H9 (cell line): ENCODE measurements around the gene ANXA2. TPM values are rescaled to one million over a fixed set of nuclear protein-coding genes. Genes with fewer than 3 reads are reported as not detected.

Source experiments
- DNase-seq: peaks from one replicate; pipeline ENCODE4 v3.0.0-alpha.2; 2017
- H2AFZ ChIP-seq: one replicate; pipeline ENCODE4 v1.6.1; 2013; ENCODE audit warnings: mild to moderate bottlenecking, low read length, control low read depth, moderate library complexity
- H2AK5ac ChIP-seq: 2 replicates; pipeline ENCODE4 v1.6.1; 2013; ENCODE audit warnings: low read length, control low read depth, mixed read lengths; ENCODE audit not compliant: insufficient read length
- H2BK120ac ChIP-seq: one replicate; pipeline ENCODE4 v1.6.1; 2013; ENCODE audit warnings: low read depth, mild to moderate bottlenecking, low read length, control low read depth, inconsistent platforms; ENCODE audit not compliant: poor library complexity, severe bottlenecking
- H2BK12ac ChIP-seq: 2 replicates; pipeline ENCODE4 v1.6.1; 2013; ENCODE audit warnings: low read length, control low read depth, mixed read lengths, low read depth; ENCODE audit not compliant: insufficient read length
- H2BK15ac ChIP-seq: 2 replicates; pipeline ENCODE4 v1.6.1; 2013; ENCODE audit warnings: low read depth, low read length, control low read depth
- H2BK20ac ChIP-seq: one replicate; pipeline ENCODE4 v1.6.1; 2013; ENCODE audit warnings: low read depth, mild to moderate bottlenecking, low read length, control low read depth, inconsistent platforms; ENCODE audit not compliant: poor library complexity, severe bottlenecking
- H2BK5ac ChIP-seq: 2 replicates; pipeline ENCODE4 v1.6.1; 2013; ENCODE audit warnings: low read length, control low read depth, mixed read lengths; ENCODE audit not compliant: insufficient read length
- H3K14ac ChIP-seq: 2 replicates; pipeline ENCODE4 v1.6.1; 2013; ENCODE audit warnings: low read length, control low read depth; ENCODE audit not compliant: insufficient read depth
- H3K18ac ChIP-seq: 2 replicates; pipeline ENCODE4 v1.6.1; 2013; ENCODE audit warnings: low read depth, mild to moderate bottlenecking, mixed read lengths, low read length, control low read depth; ENCODE audit not compliant: insufficient read length
- H3K23ac ChIP-seq: 2 replicates; pipeline ENCODE4 v1.6.1; 2013; ENCODE audit warnings: low read length, control low read depth, mixed read lengths, low read depth; ENCODE audit not compliant: insufficient read length
- H3K23me2 ChIP-seq: 2 replicates; pipeline ENCODE4 v1.6.1; 2013; ENCODE audit warnings: low read depth, mild to moderate bottlenecking, mixed read lengths, low read length, control low read depth; ENCODE audit not compliant: insufficient read length, poor library complexity, severe bottlenecking
- H3K27ac ChIP-seq: 2 replicates; pipeline ENCODE4 v1.5.1; 2013; ENCODE audit warnings: low read length, control low read depth, mixed read lengths, low read depth; ENCODE audit not compliant: insufficient read length
- H3K27me3 ChIP-seq: 2 replicates; pipeline ENCODE4 v1.6.1; 2013; ENCODE audit warnings: low read length, control low read depth, inconsistent platforms; ENCODE audit not compliant: insufficient read depth
- H3K4ac ChIP-seq: 2 replicates; pipeline ENCODE4 v1.6.1; 2013; ENCODE audit warnings: low read depth, mild to moderate bottlenecking, control low read depth, inconsistent platforms, low read length, moderate library complexity
- H3K4me1 ChIP-seq: 2 replicates; pipeline ENCODE4 v1.6.1; 2013; ENCODE audit warnings: low read length, control low read depth, inconsistent platforms; ENCODE audit not compliant: insufficient read depth
- H3K4me2 ChIP-seq: 2 replicates; pipeline ENCODE4 v1.6.1; 2013; ENCODE audit warnings: low read length, control low read depth, mixed read lengths; ENCODE audit not compliant: insufficient read length, insufficient read depth
- H3K56ac ChIP-seq: 2 replicates; pipeline ENCODE4 v1.6.1; 2013; ENCODE audit warnings: low read depth, mild to moderate bottlenecking, mixed read lengths, low read length, control low read depth; ENCODE audit not compliant: insufficient read length
- H3K79me1 ChIP-seq: 2 replicates; pipeline ENCODE4 v1.6.1; 2013; ENCODE audit warnings: low read depth, mild to moderate bottlenecking, moderate library complexity, low read length, control low read depth, inconsistent platforms; ENCODE audit not compliant: insufficient read depth, poor library complexity, severe bottlenecking
- H3K79me2 ChIP-seq: 2 replicates; pipeline ENCODE4 v1.6.1; 2013; ENCODE audit warnings: low read length, control low read depth, inconsistent platforms; ENCODE audit not compliant: insufficient read depth
- H3K9ac ChIP-seq: 2 replicates; pipeline ENCODE4 v1.6.1; 2013; ENCODE audit warnings: low read length, control low read depth, mixed read lengths; ENCODE audit not compliant: insufficient read length; ENCODE audit errors: extremely low read depth
- H3K9me3 ChIP-seq: one replicate; pipeline ENCODE4 v1.6.1; 2013; ENCODE audit warnings: low read depth, low read length, inconsistent platforms; ENCODE audit not compliant: control insufficient read depth
- H3T11ph ChIP-seq: one replicate; pipeline ENCODE4 v1.6.1; 2013; ENCODE audit warnings: mild to moderate bottlenecking, low read length, control low read depth, inconsistent platforms
- H4K20me1 ChIP-seq: one replicate; pipeline ENCODE4 v1.6.1; 2013; ENCODE audit not compliant: control insufficient read depth, insufficient read length, insufficient read depth
- H4K5ac ChIP-seq: 2 replicates; pipeline ENCODE4 v1.6.1; 2013; ENCODE audit warnings: low read depth, mild to moderate bottlenecking, mixed read lengths, low read length, control low read depth; ENCODE audit not compliant: insufficient read length
- H4K8ac ChIP-seq: replicated peaks from 2 replicates; pipeline ENCODE4 v1.6.1; 2013; ENCODE audit warnings: low read length, control low read depth, mixed read lengths, low read depth; ENCODE audit not compliant: insufficient read length
- H4K91ac ChIP-seq: 2 replicates; pipeline ENCODE4 v1.6.1; 2013; ENCODE audit warnings: low read depth, mild to moderate bottlenecking, moderate library complexity, mixed read lengths, low read length, control low read depth; ENCODE audit not compliant: insufficient read length
- H3K27ac Mint-ChIP-seq, 3 experiments: 2 replicates in 2 of 3; 3 replicates in 1 of 3; pipeline ENCODE4 v1.8.0; 2020 to 2021; ENCODE audit warnings: mixed read lengths in 3 of 3, mild to moderate bottlenecking in 1 of 3, moderate library complexity in 1 of 3
- H3K27me3 Mint-ChIP-seq: 2 replicates; pipeline ENCODE4 v1.8.0; 2021; ENCODE audit warnings: low read depth, mild to moderate bottlenecking, moderate library complexity, mixed read lengths
- H3K36me3 Mint-ChIP-seq, 3 experiments: 2 replicates in 2 of 3; 3 replicates in 1 of 3; pipeline ENCODE4 v1.8.0; 2020 to 2021; ENCODE audit warnings: low read depth in 3 of 3, mixed read lengths in 3 of 3; ENCODE audit not compliant: insufficient read depth in 1 of 3
- H3K4me1 Mint-ChIP-seq, 2 experiments: 2 replicates each; pipeline ENCODE4 v1.8.0; 2020; ENCODE audit warnings: mixed read lengths in 2 of 2
- H3K4me3 Mint-ChIP-seq, 2 experiments: 2 replicates in 1 of 2; 3 replicates in 1 of 2; pipeline ENCODE4 v1.8.0; 2020 to 2021; ENCODE audit warnings: mild to moderate bottlenecking in 2 of 2, mixed read lengths in 2 of 2, moderate library complexity in 1 of 2
- H3K9me3 Mint-ChIP-seq, 2 experiments: 2 replicates in 1 of 2; 3 replicates in 1 of 2; pipeline ENCODE4 v1.8.0; 2020; ENCODE audit warnings: mild to moderate bottlenecking in 2 of 2, mixed read lengths in 2 of 2, moderate library complexity in 1 of 2
- CTCF ChIP-seq: fragments of 200-600 bp; sonication (generic); conservative IDR thresholded peaks from 3 replicates; pipeline ENCODE4 v1.8.0; 2021; ENCODE audit warnings: antibody characterized with exemption, mild to moderate bottlenecking
- WGBS: extraction: QIAGEN DNeasy Blood & Tissue Kit; methylation state at CpG from one replicate; pipeline ENCODE4 v1.1.7; 2013; ENCODE audit warnings: missing lambda C conversion rate, low lambda C conversion rate, mixed read lengths; ENCODE audit not compliant: insufficient read length; ENCODE audit errors: extremely low coverage; 5-methylcytosine and 5-hydroxymethylcytosine counted together
- total RNA-seq: library from RNA; stranded (reverse); gene quantifications from 2 replicates; pipeline ENCODE4 v1.2.1, GENCODE V29; 2021

ANXA2 gene
- total RNA-seq, 1 experiment from 2014 or later = 126 TPM

GRCh38 chr15:60301024-60301423, 96.8 kb downstream of the ANXA2 start:
- 0 out of 2 replicates have a peak, but pooled peaks cover 2% of the 10 kb centered on the region for H3K27me3 Mint-ChIP-seq
- no peak for TF ChIP-seq CTCF
- no CpG with 5 or more reads among the region's 1 CpG for WGBS
- no peak overlapping the region for H3K56ac ChIP-seq
- no peaks in the 10 kb centered on the region for H3K23me2 ChIP-seq
- H3K4me2 ChIP-seq = no peak overlapping the region
- no peak overlapping the region for H3K4ac ChIP-seq
- H3K79me1 ChIP-seq = no peaks in the 10 kb centered on the region
- peaks cover 6 to 16% of the 10 kb centered on the region in 2 experiments for H3K9me3 Mint-ChIP-seq
- H2BK12ac ChIP-seq = no peak overlapping the region
- no peaks in the 10 kb centered on the region for H3K9me3 ChIP-seq
- H4K5ac ChIP-seq = no peak overlapping the region
- H2BK20ac ChIP-seq = no peak overlapping the region
- H3K27me3 ChIP-seq = no peaks in the 10 kb centered on the region
- no peak overlapping the region for H3K18ac ChIP-seq
- peaks cover 8% of the 10 kb centered on the region in 2 experiments for H3K4me1 Mint-ChIP-seq
- H3K79me2 ChIP-seq = no peaks in the 10 kb centered on the region
- H2BK5ac ChIP-seq = no peak overlapping the region
- no peak for DNase-seq
- no peak overlapping the region for H2BK120ac ChIP-seq
- no peak overlapping the region for H2BK15ac ChIP-seq
- H3K27ac Mint-ChIP-seq = no peak overlapping the region
- H4K20me1 ChIP-seq = no peaks in the 10 kb centered on the region
- no peaks in the 10 kb centered on the region for H3K4me1 ChIP-seq
- no peak overlapping the region for H3K27ac ChIP-seq
- H4K8ac ChIP-seq = no peak overlapping the region
- H3K23ac ChIP-seq = no peak overlapping the region
- H2AFZ ChIP-seq = no peak overlapping the region
- H3K14ac ChIP-seq = no peak overlapping the region
- H3T11ph ChIP-seq = no peak overlapping the region
- no peak overlapping the region for H2AK5ac ChIP-seq
- H4K91ac ChIP-seq = no peak overlapping the region
- H3K9ac ChIP-seq = no peak overlapping the region
- peaks cover under 1 to 4% (median 2%) of the 10 kb centered on the region in 3 experiments; a peak in 5 of 7 replicates for H3K36me3 Mint-ChIP-seq
- no peak overlapping the region for H3K4me3 Mint-ChIP-seq
